OCI-LY1 (cell line): ENCODE results near the gene SIRT2.
"Not testable (repeated sequence)": the region's sequence is repeated elsewhere in the genome, so short reads cannot be mapped to it uniquely, and the experiment has no call there.

ENCODE experiments used
- H2AFZ ChIP-seq: fragments of 200-600 bp; sonication (generic), shearing (Covaris generic); 2 replicates; pipeline ENCODE4 v1.6.0; 2014; ENCODE audit warnings: antibody characterized with exemption, mild to moderate bottlenecking, low read length
- H3F3A ChIP-seq: fragments of 200-600 bp; sonication (generic), shearing (Covaris generic); 2 replicates; pipeline ENCODE4 v1.6.0; 2014; ENCODE audit warnings: mild to moderate bottlenecking, antibody characterized with exemption, low read length, moderate library complexity; ENCODE audit not compliant: insufficient read depth
- H3K27ac ChIP-seq: fragments of 200-600 bp; sonication (generic); 2 replicates; pipeline ENCODE4 v1.5.1; 2014; ENCODE audit warnings: low read length, mixed run types, mild to moderate bottlenecking, low read depth; ENCODE audit not compliant: poor library complexity, severe bottlenecking
- H3K27me3 ChIP-seq: fragments of 200-600 bp; sonication (generic); 2 replicates; pipeline ENCODE4 v1.6.0; 2014; ENCODE audit warnings: antibody characterized with exemption, mild to moderate bottlenecking, low read length, moderate library complexity; ENCODE audit not compliant: insufficient read depth
- H3K36me3 ChIP-seq: fragments of 200-600 bp; sonication (generic); 2 replicates; pipeline ENCODE4 v1.6.1; 2014; ENCODE audit warnings: mild to moderate bottlenecking, antibody characterized with exemption, low read length, moderate library complexity, mixed read lengths; ENCODE audit not compliant: insufficient read depth
- H3K4me1 ChIP-seq: fragments of 200-600 bp; sonication (generic); 2 replicates; pipeline ENCODE4 v1.5.1; 2014; ENCODE audit warnings: mild to moderate bottlenecking, low read length, moderate library complexity; ENCODE audit not compliant: insufficient read depth, severe bottlenecking
- H3K4me2 ChIP-seq: fragments of 200-600 bp; sonication (generic), shearing (Covaris generic); 2 replicates; pipeline ENCODE4 v1.6.1; 2014; ENCODE audit warnings: low read length
- H3K4me3 ChIP-seq: fragments of 200-600 bp; sonication (generic); 2 replicates; pipeline ENCODE4 v1.5.1; 2014; ENCODE audit warnings: low read length, low read depth, mild to moderate bottlenecking, mixed read lengths; ENCODE audit not compliant: poor library complexity, severe bottlenecking
- H3K79me2 ChIP-seq: fragments of 200-600 bp; shearing (Covaris generic); 2 replicates; pipeline ENCODE4 v1.6.1; 2016; ENCODE audit warnings: mixed run types, low read length, mixed read lengths; ENCODE audit not compliant: insufficient read depth
- H3K9ac ChIP-seq: fragments of 200-600 bp; sonication (generic), shearing (Covaris generic); 2 replicates; pipeline ENCODE4 v1.6.1; 2014; ENCODE audit warnings: mild to moderate bottlenecking, low read length, mixed read lengths
- H3K9me2 ChIP-seq: fragments of 200-600 bp; sonication (generic), shearing (Covaris generic); 2 replicates; pipeline ENCODE4 v1.6.1; 2014; ENCODE audit warnings: low read depth, mild to moderate bottlenecking, low read length, mixed read lengths
- H3K9me3 ChIP-seq: fragments of 200-600 bp; shearing (Covaris generic); 2 replicates; pipeline ENCODE4 v1.6.1; 2014; ENCODE audit warnings: low read length, mixed read lengths
- H4K20me1 ChIP-seq: fragments of 200-600 bp; sonication (generic), shearing (Covaris generic); 2 replicates; pipeline ENCODE4 v1.6.0; 2016; ENCODE audit warnings: mild to moderate bottlenecking, low read length; ENCODE audit not compliant: insufficient read depth
- EZH2 ChIP-seq: fragments of 200-600 bp; sonication (generic), shearing (Covaris generic); IDR thresholded peaks from 2 replicates; pipeline ENCODE4 v1.8.0; 2017; ENCODE audit warnings: borderline replicate concordance, mixed run types, mild to moderate bottlenecking, antibody characterized with exemption, low read length, moderate library complexity, mixed read lengths
- TF ChIP-seq, protein P1 (sequence below): fragments of 200-600 bp; sonication (generic), shearing (Covaris generic); IDR thresholded peaks from 2 replicates; pipeline ENCODE4 v1.5.1; 2017; ENCODE audit warnings: mild to moderate bottlenecking, antibody characterized with exemption, low read length, moderate library complexity, mixed read lengths

SIRT2 gene

GRCh38 chr19:38878575-38879399 lies 20.6 kb downstream of the SIRT2 start:
- Histone ChIP-seq H3K9ac (peak overlapping the region; percentile 92), H4K20me1 (no peaks in the 10 kb centered on the region), H3K27me3 (no peaks in the 10 kb centered on the region), H3K9me3 (no peaks in the 10 kb centered on the region), H2AFZ (no peak overlapping the region), H3K4me2 (peak overlapping the region; percentile 90), H3K4me3 (peak overlapping the region; percentile 68), H3K79me2 (no peaks in the 10 kb centered on the region), H3K9me2 (no peaks in the 10 kb centered on the region), H3K36me3 (no peaks in the 10 kb centered on the region), H3F3A (no peaks in the 10 kb centered on the region; the same call in 1 of the 2 replicates), H3K27ac (peak overlapping the region; percentile 95), H3K4me1 (peaks cover 30% of the 10 kb centered on the region)
- TF ChIP-seq, protein P1, sequence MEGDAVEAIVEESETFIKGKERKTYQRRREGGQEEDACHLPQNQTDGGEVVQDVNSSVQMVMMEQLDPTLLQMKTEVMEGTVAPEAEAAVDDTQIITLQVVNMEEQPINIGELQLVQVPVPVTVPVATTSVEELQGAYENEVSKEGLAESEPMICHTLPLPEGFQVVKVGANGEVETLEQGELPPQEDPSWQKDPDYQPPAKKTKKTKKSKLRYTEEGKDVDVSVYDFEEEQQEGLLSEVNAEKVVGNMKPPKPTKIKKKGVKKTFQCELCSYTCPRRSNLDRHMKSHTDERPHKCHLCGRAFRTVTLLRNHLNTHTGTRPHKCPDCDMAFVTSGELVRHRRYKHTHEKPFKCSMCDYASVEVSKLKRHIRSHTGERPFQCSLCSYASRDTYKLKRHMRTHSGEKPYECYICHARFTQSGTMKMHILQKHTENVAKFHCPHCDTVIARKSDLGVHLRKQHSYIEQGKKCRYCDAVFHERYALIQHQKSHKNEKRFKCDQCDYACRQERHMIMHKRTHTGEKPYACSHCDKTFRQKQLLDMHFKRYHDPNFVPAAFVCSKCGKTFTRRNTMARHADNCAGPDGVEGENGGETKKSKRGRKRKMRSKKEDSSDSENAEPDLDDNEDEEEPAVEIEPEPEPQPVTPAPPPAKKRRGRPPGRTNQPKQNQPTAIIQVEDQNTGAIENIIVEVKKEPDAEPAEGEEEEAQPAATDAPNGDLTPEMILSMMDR: peak; percentile 35
- TF ChIP-seq EZH2: no peak

- Histone ChIP-seq H3F3A (peaks cover 4% of the 10 kb centered on the region), H3K27ac (peak within 1 kb of the TSS; percentile 95)
- TF ChIP-seq, protein P1: no peak
- TF ChIP-seq EZH2: no peak
These were observed 21.4 kb downstream of the SIRT2 start, which contains the start of gene RINL for GRCh38 chr19:38877781-38878574. TSS of gene RINL (minus strand) at chr19:38878275. CDS start at chr19:38876742, 1,533 bp downstream.

DNA sequence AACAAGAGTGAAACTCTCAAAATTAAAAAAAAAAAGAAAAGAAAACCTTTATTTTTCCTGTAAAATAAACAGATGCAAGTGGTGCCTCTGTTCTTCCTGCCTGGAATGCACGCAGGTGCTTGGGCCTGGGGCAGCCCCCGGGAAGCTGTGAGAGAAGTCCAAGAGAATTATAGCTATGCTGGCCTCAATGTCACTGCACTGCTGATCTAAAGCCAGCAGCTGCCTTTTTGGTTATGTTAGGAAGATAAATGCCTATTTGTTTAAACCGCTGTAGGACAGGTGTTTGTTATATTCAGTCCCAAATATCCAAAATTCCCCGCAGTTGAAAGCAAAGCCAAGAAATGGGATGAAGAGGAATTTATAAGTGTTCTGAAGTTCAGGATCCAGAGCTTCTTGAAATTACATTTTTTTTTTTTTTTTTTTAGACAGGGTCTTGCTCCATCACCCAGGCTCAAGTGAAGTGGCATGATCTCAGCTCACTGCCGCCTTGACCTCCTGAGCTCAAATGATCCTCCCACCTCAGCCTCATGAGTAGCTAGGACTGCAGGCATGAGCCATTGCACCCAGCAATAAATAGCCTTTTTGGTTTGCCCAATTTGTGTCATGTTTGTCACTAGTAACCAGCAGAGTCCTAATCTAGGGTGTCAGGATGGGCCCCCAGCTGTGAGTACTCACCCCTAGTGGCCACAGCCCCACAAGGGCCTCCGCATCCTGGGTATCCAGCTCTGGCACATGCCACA lies 23.6 kb downstream of the SIRT2 start:
- Histone ChIP-seq H3K9ac (no peak overlapping the region), H3K4me3 (no peak overlapping the region), H3K9me2 (no peaks in the 10 kb centered on the region), H3F3A (peaks cover 6% of the 10 kb centered on the region), H3K27me3 (no peaks in the 10 kb centered on the region), H3K36me3 (no peaks in the 10 kb centered on the region), H3K79me2 (no peaks in the 10 kb centered on the region), H3K4me2 (no peak overlapping the region), H3K9me3 (no peaks in the 10 kb centered on the region), H3K4me1 (peaks cover 30% of the 10 kb centered on the region), H2AFZ (no peak overlapping the region), H4K20me1 (no peaks in the 10 kb centered on the region), H3K27ac (no peak overlapping the region)
- TF ChIP-seq, protein P1: no peak
- TF ChIP-seq EZH2: no peak

More at GRCh38 chr19:38877781-38878574, 21.4 kb downstream of the SIRT2 start, which contains the start of gene RINL:
- H3K4me3 ChIP-seq: peak within 1 kb of the TSS; percentile 68
- no peaks in the 10 kb centered on the region for H3K27me3 ChIP-seq
- H3K9me3 ChIP-seq: no peaks in the 10 kb centered on the region
- H3K4me1 ChIP-seq: peaks cover 30% of the 10 kb centered on the region
- H3K4me2 ChIP-seq: peak within 1 kb of the TSS; percentile 90
- no peaks in the 10 kb centered on the region for H3K79me2 ChIP-seq
- H4K20me1 ChIP-seq: no peaks in the 10 kb centered on the region
- H2AFZ ChIP-seq: no peak within 1 kb of the TSS
- H3K9me2 ChIP-seq: no peaks in the 10 kb centered on the region
- no peaks in the 10 kb centered on the region for H3K36me3 ChIP-seq
- H3K9ac ChIP-seq: peak within 1 kb of the TSS; percentile 92

GRCh38 chr19:38873400-38873799 lies 26.0 kb downstream of the SIRT2 start:
- H3K27me3 ChIP-seq, H3K36me3 ChIP-seq: not testable (repeated sequence)
- H3K4me1 ChIP-seq: peaks cover 42% of the 10 kb centered on the region

More at GRCh38 chr19:38873400-38873799, 26.0 kb downstream of the SIRT2 start:
- H4K20me1 ChIP-seq, H2AFZ ChIP-seq, H3F3A ChIP-seq, H3K4me2 ChIP-seq, H3K9me2 ChIP-seq, H3K79me2 ChIP-seq, H3K4me3 ChIP-seq, H3K9ac ChIP-seq, H3K9me3 ChIP-seq: not testable (repeated sequence)
- H3K27ac ChIP-seq: peak overlapping the region; percentile 55
